ENCODE data around the gene DLG5. TPM values are rescaled to one million over a fixed set of nuclear protein-coding genes. Genes with fewer than 3 reads are reported as not detected.

DLG5 gene
- total RNA-seq, 2 donors from 2014 or later: 72.3 to 134 TPM

DNA sequence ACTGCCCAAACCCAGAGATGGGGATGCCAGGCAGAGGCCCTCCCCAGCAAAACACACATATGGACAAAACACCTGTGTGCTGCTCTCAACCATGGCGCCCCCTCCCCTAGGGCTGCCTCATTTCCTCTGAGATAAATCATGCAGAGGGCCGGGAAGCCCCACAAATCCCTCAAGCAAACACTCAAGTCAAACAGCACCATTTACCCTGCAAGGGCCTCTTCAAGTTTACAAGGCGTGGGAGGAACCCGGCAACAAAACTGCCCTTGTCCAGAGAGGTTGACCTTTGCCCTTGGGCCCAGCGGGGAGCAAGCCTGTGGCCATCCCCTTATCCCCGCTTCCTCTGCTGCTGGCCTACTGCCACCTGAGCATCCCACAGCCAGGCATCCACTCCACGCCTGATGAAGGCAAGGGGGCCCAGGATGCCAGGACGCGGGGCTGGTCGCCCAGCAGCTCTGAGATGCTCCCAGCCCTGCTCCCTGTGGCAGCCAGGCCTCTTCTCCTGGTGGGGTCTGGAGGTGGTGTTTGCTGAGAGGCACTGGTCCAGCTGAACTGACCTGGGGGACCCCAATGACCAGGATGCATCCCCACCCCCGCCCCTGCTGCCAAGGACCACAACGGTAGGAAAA is 77.4 kb downstream of the DLG5 start:
- H3K27ac ChIP-seq: peak overlapping the region in 1 of 2 donors; percentile 81
- H3K36me3 ChIP-seq: peaks cover 0 to 6% of the 10 kb centered on the region in 2 donors
- DNase-seq (ENCODE audit: low spot score): no peak
- no peaks in the 10 kb centered on the region for H3K9me3 ChIP-seq
- no peak for TF ChIP-seq POLR2AphosphoS5 (IDR thresholded peaks at IDR 0.05)
- H3K4me1 ChIP-seq (replicated peaks): peaks cover 16% of the 10 kb centered on the region
- intact Hi-C loops (cut with DNase I): loop anchor here (5.0 kb wide), 1 partner anchor 128 kb away; no protein-coding TSS in a partner anchor
- H3K4me3 ChIP-seq: no peak overlapping the region
- H3K27me3 ChIP-seq (replicated peaks; ENCODE audit: insufficient read depth): no peaks in the 10 kb centered on the region
- 65% methylated on average over 12 of the region's 12 CpGs for WGBS

- Histone ChIP-seq H3K4me1 (replicated peaks) (peaks cover 13% of the 10 kb centered on the region), H3K27ac (peak overlapping the region; percentile 78 to 81), H3K27me3 (replicated peaks; ENCODE audit: insufficient read depth) (no peaks in the 10 kb centered on the region), H3K9me3 (no peaks in the 10 kb centered on the region), H3K36me3 (peaks cover 0 to 4% of the 10 kb centered on the region in 2 donors), H3K4me3 (no peak overlapping the region)
- TF ChIP-seq CTCF (IDR thresholded peaks at IDR 0.05): peak; percentile 96 to 98 (median 98)
- TF ChIP-seq POLR2AphosphoS5 (IDR thresholded peaks at IDR 0.05): peak; percentile 78
- TF ChIP-seq POLR2A (IDR thresholded peaks at IDR 0.05): no peak
- WGBS: 29% methylated on average over 21 of the region's 21 CpGs
- peak; percentile 81 for DNase-seq (ENCODE audit: low spot score)
- intact Hi-C loops (cut with DNase I): loop anchor here (1.0 to 5.0 kb wide), 3 partner anchors 80 to 182 kb away; partner anchors contain the start of genes DLG5 and POLR3A
These were observed 79.7 kb downstream of the DLG5 start for GRCh38 chr10:77846718-77847311.

GRCh38 chr10:77845451-77845850 is 81.1 kb downstream of the DLG5 start:
- no peak for DNase-seq (ENCODE audit: low spot score)
- H3K4me1 ChIP-seq (replicated peaks): peaks cover 13% of the 10 kb centered on the region
- H3K9me3 ChIP-seq: no peaks in the 10 kb centered on the region
- intact Hi-C loops (cut with DNase I): loop anchor here (5.0 kb wide), 1 partner anchor 132 kb away; no protein-coding TSS in a partner anchor
- H3K36me3 ChIP-seq: peaks cover 5 to 14% of the 10 kb centered on the region in 2 donors
- no peak for TF ChIP-seq POLR2A (IDR thresholded peaks at IDR 0.05)
- TF ChIP-seq CTCF (IDR thresholded peaks at IDR 0.05): no peak
- no peak for TF ChIP-seq POLR2AphosphoS5 (IDR thresholded peaks at IDR 0.05)
- peak overlapping the region; percentile 78 to 81 for H3K27ac ChIP-seq
- no peak overlapping the region for H3K4me3 ChIP-seq
- no peaks in the 10 kb centered on the region for H3K27me3 ChIP-seq (replicated peaks; ENCODE audit: insufficient read depth)

DNA sequence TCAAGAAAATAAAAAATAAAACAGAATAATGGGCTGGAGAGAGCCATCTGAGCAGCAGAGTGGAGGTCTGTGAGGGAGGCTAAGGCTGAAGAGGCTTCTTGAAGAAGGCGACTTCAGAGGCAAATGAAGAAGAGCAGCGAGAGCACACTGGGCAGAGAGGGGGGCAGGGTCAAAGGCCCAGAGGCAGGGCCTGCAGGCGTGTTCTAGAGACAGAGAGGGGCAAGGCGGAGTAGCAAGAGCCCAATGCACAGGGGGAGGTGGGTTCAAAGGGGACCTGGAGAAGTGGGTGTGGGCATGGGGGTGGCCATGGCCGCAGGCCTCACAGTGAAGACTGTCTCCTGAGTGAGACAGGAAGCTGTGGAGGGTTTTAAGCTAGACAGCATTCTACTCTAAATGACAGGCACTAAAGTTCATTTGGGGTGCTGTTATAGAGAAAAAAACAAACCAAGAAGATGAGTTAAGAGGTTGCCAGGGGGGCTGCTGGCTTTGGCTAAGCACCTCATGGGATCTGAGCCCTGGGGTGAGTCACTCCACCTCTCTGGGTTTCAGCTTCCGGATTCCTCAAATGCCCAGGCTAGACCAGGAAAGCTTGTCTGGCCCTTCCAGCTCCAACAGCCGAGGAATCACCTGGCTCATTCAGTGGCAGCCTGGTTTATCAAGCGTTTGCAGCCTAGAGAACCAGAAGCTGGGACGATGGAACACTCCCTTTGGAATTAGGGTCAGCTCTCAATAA is 81.7 kb downstream of the DLG5 start:
- Histone ChIP-seq H3K9me3 (no peaks in the 10 kb centered on the region), H3K4me1 (replicated peaks) (peaks cover 13% of the 10 kb centered on the region), H3K4me3 (no peak overlapping the region), H3K27me3 (replicated peaks; ENCODE audit: insufficient read depth) (no peaks in the 10 kb centered on the region), H3K27ac (peak overlapping the region; percentile 78 to 81), H3K36me3 (peaks cover 5 to 14% of the 10 kb centered on the region in 2 donors)
- intact Hi-C loops (cut with DNase I): loop anchor here (5.0 kb wide), 1 partner anchor 132 kb away; no protein-coding TSS in a partner anchor
- WGBS: 43% methylated on average over 9 of the region's 9 CpGs
- TF ChIP-seq POLR2AphosphoS5 (IDR thresholded peaks at IDR 0.05): peak; percentile 63
- no peak for TF ChIP-seq POLR2A (IDR thresholded peaks at IDR 0.05)
- peak; percentile 79 for DNase-seq (ENCODE audit: low spot score)

DNA sequence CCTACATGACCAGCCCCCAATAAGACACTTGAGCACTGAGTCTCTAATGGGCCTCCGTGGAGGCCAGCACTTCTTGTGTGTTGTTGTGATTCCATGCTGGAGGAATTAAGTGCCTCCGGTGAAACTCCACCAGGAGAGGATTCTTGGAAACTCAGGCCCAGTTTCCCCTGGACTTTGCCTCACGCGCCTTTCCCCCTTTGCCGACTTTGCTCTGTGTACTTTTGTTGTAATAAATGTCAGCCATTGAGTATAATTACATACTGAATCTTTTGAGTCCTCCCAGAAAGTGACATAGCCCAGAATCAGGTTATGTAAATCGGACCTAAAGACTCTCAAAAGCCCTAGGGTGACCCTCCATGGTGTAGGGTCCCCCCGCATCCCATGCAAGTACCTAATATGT is 82.4 kb downstream of the DLG5 start:
- no peaks in the 10 kb centered on the region for H3K27me3 ChIP-seq (replicated peaks; ENCODE audit: insufficient read depth)
- no peak overlapping the region for H3K4me3 ChIP-seq
- 31% methylated on average over 7 of the region's 7 CpGs for WGBS
- TF ChIP-seq POLR2A (IDR thresholded peaks at IDR 0.05) (no peak), POLR2AphosphoS5 (IDR thresholded peaks at IDR 0.05) (peak; percentile 8)
- peak overlapping the region; percentile 78 to 81 for H3K27ac ChIP-seq
- DNase-seq (ENCODE audit: low spot score): no peak
- intact Hi-C loops (cut with DNase I): no loop called here
- H3K4me1 ChIP-seq (replicated peaks): peaks cover 13% of the 10 kb centered on the region
- peaks cover 5 to 14% of the 10 kb centered on the region in 2 donors for H3K36me3 ChIP-seq
- H3K9me3 ChIP-seq: no peaks in the 10 kb centered on the region

GRCh38 chr10:77843264-77843663 is 83.3 kb downstream of the DLG5 start:
- Histone ChIP-seq H3K27me3 (replicated peaks; ENCODE audit: insufficient read depth) (no peaks in the 10 kb centered on the region), H3K4me3 (no peak overlapping the region), H3K36me3 (peaks cover 5 to 14% of the 10 kb centered on the region in 2 donors), H3K9me3 (no peaks in the 10 kb centered on the region), H3K4me1 (replicated peaks) (peaks cover 13% of the 10 kb centered on the region), H3K27ac (peak overlapping the region in 1 of 2 donors; percentile 81)
- no peak for TF ChIP-seq POLR2A (IDR thresholded peaks at IDR 0.05)
- TF ChIP-seq POLR2AphosphoS5 (IDR thresholded peaks at IDR 0.05): no peak
- no peak for TF ChIP-seq CTCF (IDR thresholded peaks at IDR 0.05)
- no peak for DNase-seq (ENCODE audit: low spot score)
- intact Hi-C loops (cut with DNase I): no loop called here
- WGBS: 96% methylated on average over 11 of the region's 11 CpGs

Data from prostate gland (tissue), 2 donors.